GM21619 (cell line): ENCODE data around the gene ALDOB.
A peak's percentile ranks its signal among the peaks of the same experiment; 100 is the strongest.
"Not testable (repeated sequence)": the region's sequence is repeated elsewhere in the genome, so short reads cannot be mapped to it uniquely, and the experiment has no call there.

ENCODE experiments used
- ATAC-seq: cut with Tn5 transposase; IDR thresholded peaks from one replicate; pipeline ENCODE4 v1.9.1; 2021; ENCODE audit not compliant: unreplicated experiment

ALDOB gene

GRCh38 chr9:101388507-101388993, 47.0 kb downstream of the ALDOB start:
- ATAC-seq = no peak

GRCh38 chr9:101387871-101388506, 47.6 kb downstream of the ALDOB start:
- ATAC-seq = peak; percentile 81

- ATAC-seq = not testable (repeated sequence)
These were observed 50.6 kb downstream of the ALDOB start, which contains the start of gene BAAT for GRCh38 chr9:101384873-101385536. Gene BAAT, minus strand, starts transcription at chr9:101385006. Its CDS starts 13,602 bp downstream, at chr9:101371404.

DNA sequence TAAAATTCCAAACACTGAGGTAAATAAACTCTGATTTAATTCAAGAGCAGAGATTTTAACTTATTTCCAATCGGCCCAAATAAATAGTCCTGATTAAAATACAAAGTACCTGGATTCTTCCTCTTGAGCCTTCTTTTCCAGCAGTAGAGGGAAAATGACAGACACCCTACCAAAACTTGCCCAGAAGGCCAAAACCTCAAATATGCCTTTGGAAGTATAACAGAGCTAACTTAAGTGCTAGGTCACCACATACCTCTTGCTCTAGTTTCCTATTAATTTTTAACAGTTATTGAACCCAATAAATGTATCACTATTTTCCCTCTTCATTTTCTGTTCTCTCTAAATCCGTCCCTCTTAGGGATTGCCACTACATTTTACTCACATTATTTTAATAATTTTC, 52.2 kb downstream of the ALDOB start:
- ATAC-seq = no peak

DNA sequence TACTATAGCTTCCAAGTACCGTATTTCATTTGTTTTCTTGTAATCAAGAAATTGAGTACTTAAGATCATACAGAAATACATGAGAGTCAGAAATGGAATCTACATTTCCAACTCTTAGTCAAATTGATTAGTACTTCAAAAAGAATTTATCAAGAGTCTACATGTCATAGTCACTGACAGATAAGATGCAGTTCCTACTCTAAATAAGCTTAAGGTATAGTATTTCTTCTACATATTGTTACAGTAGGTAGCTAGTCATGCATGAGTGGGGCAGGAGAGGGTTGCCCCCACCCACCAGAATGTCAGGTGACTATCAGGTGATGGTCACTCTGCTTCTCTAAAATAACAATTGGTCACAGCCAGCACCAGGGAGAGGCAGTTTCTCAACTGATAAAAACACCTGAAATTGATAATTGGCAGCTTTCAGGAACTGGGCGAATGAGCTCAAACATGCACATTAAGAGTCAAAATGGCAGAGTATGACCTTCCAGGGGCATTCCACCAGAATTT, 53.7 kb downstream of the ALDOB start:
- no peak for ATAC-seq

GRCh38 chr9:101381118-101381517, 54.5 kb downstream of the ALDOB start:
- ATAC-seq = no peak

GRCh38 chr9:101380295-101380694, 55.3 kb downstream of the ALDOB start:
- no peak for ATAC-seq

DNA sequence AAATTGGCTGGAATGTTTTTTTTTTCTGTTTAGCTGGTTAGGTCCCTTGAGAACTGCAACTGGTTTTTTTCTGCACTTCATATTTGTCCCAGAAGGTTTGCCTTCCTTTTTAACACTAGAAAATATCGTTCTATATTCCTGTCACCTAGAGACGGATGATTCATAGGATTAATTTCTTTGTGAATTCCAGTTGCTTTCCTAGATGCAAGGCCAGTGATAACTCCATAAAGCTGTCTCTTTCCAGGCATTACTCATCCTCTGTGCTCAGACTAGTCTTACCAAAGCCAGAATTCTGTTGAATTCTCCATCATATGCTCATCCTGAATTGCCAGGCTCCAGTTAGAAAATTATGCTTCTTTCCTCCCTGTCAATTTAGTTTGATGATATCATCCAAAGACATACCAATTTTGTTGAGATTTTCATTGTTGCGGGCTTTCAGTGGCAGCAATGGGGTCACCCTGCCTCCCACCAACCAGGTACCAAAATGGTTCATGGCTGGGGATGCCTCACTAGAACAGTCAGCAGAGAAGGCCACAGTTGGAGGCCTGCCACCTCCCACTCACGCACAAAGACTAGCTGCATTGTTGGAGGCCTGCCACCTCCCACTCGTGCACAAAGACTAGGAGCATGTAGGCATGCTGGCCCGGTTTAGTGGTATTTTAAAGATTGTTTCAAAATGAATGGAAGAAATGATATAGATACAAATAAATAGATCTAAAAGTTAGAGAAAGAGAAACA, 59.3 kb downstream of the ALDOB start:
- no peak for ATAC-seq

DNA sequence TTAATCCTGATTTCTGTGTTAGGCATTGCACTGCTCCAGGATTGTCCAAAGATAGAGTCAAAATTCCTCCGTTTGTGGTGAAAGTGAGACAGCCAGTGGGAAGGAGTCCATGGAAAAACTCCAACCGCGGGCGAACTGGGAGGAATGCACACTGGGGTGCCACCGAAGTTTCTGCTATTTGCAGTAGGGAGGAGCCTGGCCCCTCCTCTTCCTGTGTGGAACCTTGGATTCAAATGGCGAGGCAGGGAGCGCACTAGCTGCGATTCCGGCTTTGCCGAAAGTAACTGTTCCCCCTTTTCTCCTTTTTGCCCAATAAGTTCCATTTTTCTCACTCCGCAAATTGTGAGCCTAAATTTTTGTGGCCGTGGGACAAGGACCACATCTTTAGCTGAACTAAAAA, 60.0 kb downstream of the ALDOB start:
- ATAC-seq = no peak

DNA sequence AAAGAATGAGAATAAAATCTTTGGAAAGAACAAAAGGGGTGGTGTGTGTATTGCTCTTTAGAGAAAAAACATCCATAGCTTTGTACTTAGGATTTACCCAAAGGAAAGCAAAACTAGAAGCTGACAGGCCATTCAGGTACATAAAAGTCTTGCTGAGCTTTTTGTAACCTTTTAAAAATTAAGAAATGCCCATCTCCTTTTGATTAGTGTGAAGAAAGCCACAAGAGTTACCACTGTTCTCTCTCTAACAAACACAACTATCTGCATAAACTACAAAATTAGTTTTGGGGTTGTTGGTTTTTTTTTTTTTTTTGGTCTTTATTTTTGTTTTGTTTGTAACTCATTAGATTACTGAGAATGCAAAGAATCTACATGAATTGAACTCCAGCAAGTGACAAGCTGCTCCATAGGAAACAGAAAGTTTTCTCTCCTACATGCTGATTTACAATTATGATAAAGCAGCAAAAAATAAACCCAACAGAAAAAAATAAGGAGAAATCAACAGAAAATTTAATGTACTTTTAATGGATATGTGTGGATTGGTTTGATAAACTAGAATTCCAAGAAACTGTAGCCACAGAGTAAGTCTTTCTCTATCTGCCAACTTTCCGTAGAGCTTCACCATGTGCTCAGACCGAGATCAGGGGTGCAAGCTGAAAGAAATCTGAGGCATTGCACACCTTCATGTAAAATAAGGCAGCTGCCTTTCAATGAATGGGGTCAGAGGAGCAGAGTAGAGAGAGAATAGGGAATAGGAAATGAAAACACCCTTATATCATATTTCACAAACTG, 63.1 kb downstream of the ALDOB start:
- no peak for ATAC-seq

- ATAC-seq = no peak
These were observed 63.8 kb downstream of the ALDOB start for GRCh38 chr9:101371813-101372212.
